ENCODE measurements around the gene DMKN.

DNA sequence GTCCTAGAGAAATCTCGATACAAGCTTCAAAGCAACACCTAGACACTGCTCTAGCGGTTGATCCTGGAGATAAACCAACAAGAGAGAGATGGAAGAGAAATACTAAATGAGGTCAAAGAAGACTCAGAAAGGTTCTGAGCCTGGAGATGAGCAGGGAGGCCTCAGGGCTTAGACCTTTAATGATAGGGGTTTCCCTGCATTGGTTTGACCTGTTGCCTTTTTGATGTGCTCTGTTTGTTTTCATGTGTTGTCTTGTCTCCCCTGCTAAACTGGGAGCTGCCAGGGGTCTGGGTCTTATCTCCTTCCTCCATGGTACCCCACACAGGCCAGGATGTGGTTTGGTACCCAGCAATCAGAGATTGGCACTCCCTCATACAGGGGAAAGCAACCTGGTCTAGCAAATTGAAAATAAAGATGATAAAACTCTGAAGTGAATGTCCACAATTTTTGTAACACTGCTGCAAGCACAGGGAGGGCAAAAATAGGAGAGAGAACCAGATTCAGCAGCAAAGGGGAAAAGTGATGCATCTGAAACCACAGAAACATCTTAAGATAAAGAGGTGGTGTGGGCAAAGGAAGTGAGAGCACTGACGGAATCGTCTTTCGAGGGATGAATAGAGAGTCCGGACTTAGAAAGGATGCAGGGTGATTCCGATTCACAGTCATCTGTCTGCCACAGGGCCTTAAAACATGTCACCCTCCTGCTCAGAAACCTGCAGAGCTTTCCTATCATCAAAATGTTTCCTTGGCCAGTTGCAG lies 61.9 kb downstream of the DMKN start:
- TF ChIP-seq GABPA (tag; conservative IDR thresholded peaks at IDR 0.05; ENCODE audit: low read depth) (no peak), SETDB1 (IDR thresholded peaks at IDR 0.05; ENCODE audit: low read length) (no peak)
